Measurements from ENCODE around the gene TVP23B. TPM values are rescaled to one million over a fixed set of nuclear protein-coding genes. Genes with fewer than 3 reads are reported as not detected.
A peak's percentile ranks its signal among the peaks of the same experiment; 100 is the strongest.
"Not testable (repeated sequence)": the region's sequence is repeated elsewhere in the genome, so short reads cannot be mapped to it uniquely, and the experiment has no call there.

The TVP23B gene
- total RNA-seq, 1 experiment from 2014 or later = 39.4 TPM

DNA sequence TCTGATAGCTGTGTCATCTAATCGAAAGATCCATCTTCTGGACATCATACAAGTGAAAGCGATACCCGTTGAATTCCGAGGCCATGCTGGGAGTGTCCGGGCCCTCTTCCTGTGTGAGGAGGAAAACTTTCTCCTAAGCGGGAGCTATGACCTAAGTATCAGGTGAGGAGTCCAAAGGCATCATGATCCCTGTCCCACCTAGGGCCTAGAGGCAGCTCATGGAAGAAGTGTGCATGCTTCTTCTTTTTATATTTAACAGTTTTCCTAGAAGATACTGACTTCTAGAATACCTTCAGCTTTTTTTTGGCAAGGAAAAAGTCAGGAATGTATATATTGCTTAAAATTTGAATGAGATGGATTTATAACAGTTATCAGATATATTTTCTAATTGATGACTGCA, 22.6 kb upstream of the TVP23B start:
- H3K27me3 ChIP-seq (ENCODE audit: control insufficient read depth, insufficient read depth, low read length); BruUV-seq (replicated peaks); H3K27ac ChIP-seq (ENCODE audit: low read length); intact Hi-C loops (cut with micrococcal nuclease; ENCODE audit: unreplicated experiment); in situ Hi-C loops (cut with HindIII; ENCODE audit: low pct_unique_long_range_greater_than_20kb, low sequenced_read_pairs); DNase-seq (ENCODE audit: low read depth, low spot score); H3K4me1 ChIP-seq (ENCODE audit: control insufficient read depth, insufficient read depth, low read length); H3K36me3 ChIP-seq (ENCODE audit: control insufficient read depth, insufficient read depth, low read length); ATAC-seq; H3K4me3 ChIP-seq (ENCODE audit: low read depth in 2 of 2, low read length in 2 of 2); POLR2A ChIA-PET; CTCF ChIA-PET; H3K9me3 ChIP-seq (ENCODE audit: control insufficient read depth, insufficient read depth, low read depth, low read length): not testable (repeated sequence)

- H3K27me3 ChIP-seq (ENCODE audit: control insufficient read depth, insufficient read depth, low read length); H3K36me3 ChIP-seq (ENCODE audit: control insufficient read depth, insufficient read depth, low read length); in situ Hi-C loops (cut with HindIII; ENCODE audit: low pct_unique_long_range_greater_than_20kb, low sequenced_read_pairs); H3K4me1 ChIP-seq (ENCODE audit: control insufficient read depth, insufficient read depth, low read length); H3K27ac ChIP-seq (ENCODE audit: low read length); BruUV-seq (replicated peaks); POLR2A ChIA-PET; H3K9me3 ChIP-seq (ENCODE audit: control insufficient read depth, insufficient read depth, low read depth, low read length); ATAC-seq; DNase-seq (ENCODE audit: low read depth, low spot score); H3K4me3 ChIP-seq (ENCODE audit: low read depth in 2 of 2, low read length in 2 of 2); intact Hi-C loops (cut with micrococcal nuclease; ENCODE audit: unreplicated experiment); CTCF ChIA-PET: not testable (repeated sequence)
Observed at GRCh38 chr17:18760221-18760620, 20.8 kb upstream of the TVP23B start.

GRCh38 chr17:18770572-18770971, 10.4 kb upstream of the TVP23B start:
- H3K4me1 ChIP-seq (ENCODE audit: control insufficient read depth, insufficient read depth, low read length); H3K27ac ChIP-seq (ENCODE audit: low read length); intact Hi-C loops (cut with micrococcal nuclease; ENCODE audit: unreplicated experiment); H3K9me3 ChIP-seq (ENCODE audit: control insufficient read depth, insufficient read depth, low read depth, low read length); DNase-seq (ENCODE audit: low read depth, low spot score); ATAC-seq; H3K4me3 ChIP-seq (ENCODE audit: low read depth in 2 of 2, low read length in 2 of 2); H3K27me3 ChIP-seq (ENCODE audit: control insufficient read depth, insufficient read depth, low read length); CTCF ChIA-PET; POLR2A ChIA-PET; BruUV-seq (replicated peaks); in situ Hi-C loops (cut with HindIII; ENCODE audit: low pct_unique_long_range_greater_than_20kb, low sequenced_read_pairs); H3K36me3 ChIP-seq (ENCODE audit: control insufficient read depth, insufficient read depth, low read length): not testable (repeated sequence)

GRCh38 chr17:18771066-18771465, 9.9 kb upstream of the TVP23B start:
- DNase-seq (ENCODE audit: low read depth, low spot score); CTCF ChIA-PET; H3K27me3 ChIP-seq (ENCODE audit: control insufficient read depth, insufficient read depth, low read length); H3K36me3 ChIP-seq (ENCODE audit: control insufficient read depth, insufficient read depth, low read length); ATAC-seq; in situ Hi-C loops (cut with HindIII; ENCODE audit: low pct_unique_long_range_greater_than_20kb, low sequenced_read_pairs); intact Hi-C loops (cut with micrococcal nuclease; ENCODE audit: unreplicated experiment); H3K4me3 ChIP-seq (ENCODE audit: low read depth in 2 of 2, low read length in 2 of 2); H3K9me3 ChIP-seq (ENCODE audit: control insufficient read depth, insufficient read depth, low read depth, low read length); BruUV-seq (replicated peaks); H3K27ac ChIP-seq (ENCODE audit: low read length); H3K4me1 ChIP-seq (ENCODE audit: control insufficient read depth, insufficient read depth, low read length); POLR2A ChIA-PET: not testable (repeated sequence)

DNA sequence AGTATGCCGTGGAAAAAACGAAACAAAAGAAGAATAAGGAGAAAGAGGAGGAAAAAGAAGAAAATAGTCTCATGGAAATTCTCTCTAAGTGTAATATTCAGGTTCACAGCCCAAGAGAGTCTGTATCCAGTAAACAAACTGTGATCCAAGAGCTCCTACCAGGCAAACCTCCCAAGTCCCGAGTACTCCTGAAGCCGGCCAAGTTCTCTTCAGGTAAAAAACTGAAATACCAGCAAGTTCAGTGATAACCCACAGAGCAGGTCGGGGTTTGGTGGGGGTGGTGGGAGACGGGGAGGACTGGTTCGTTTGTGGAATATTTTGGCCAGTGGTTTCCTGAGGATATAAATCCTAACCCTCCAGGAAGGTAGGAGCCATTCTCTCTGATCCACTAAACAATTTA, 8.5 kb upstream of the TVP23B start:
- in situ Hi-C loops (cut with HindIII; ENCODE audit: low pct_unique_long_range_greater_than_20kb, low sequenced_read_pairs) (no loop called here), intact Hi-C loops (cut with micrococcal nuclease; ENCODE audit: unreplicated experiment) (no loop called here)
- CTCF ChIA-PET = no interaction called here
- H3K27me3 ChIP-seq (ENCODE audit: control insufficient read depth, insufficient read depth, low read length) = no peaks in the 10 kb centered on the region
- H3K36me3 ChIP-seq (ENCODE audit: control insufficient read depth, insufficient read depth, low read length) = no peaks in the 10 kb centered on the region
- POLR2A ChIA-PET = no interaction called here
- H3K9me3 ChIP-seq (ENCODE audit: control insufficient read depth, insufficient read depth, low read depth, low read length) = no peaks in the 10 kb centered on the region
- no TSS peak for BruUV-seq (replicated peaks)
- TF ChIP-seq POLR2AphosphoS5 (IDR thresholded peaks at IDR 0.05; ENCODE audit: low read depth, low read length) (no peak), TCF7L2 (IDR thresholded peaks at IDR 0.05; ENCODE audit: low read depth, low read length) (no peak), CTCF (IDR thresholded peaks at IDR 0.05) (no peak), SIN3A (IDR thresholded peaks at IDR 0.05; ENCODE audit: borderline replicate concordance, insufficient read depth, low read depth, low read length) (no peak), REST (IDR thresholded peaks at IDR 0.05; ENCODE audit: insufficient read depth in 1 of 2, low read depth in 2 of 2, low read length in 1 of 2) (no peak)
- no peak for DNase-seq (ENCODE audit: low read depth, low spot score)
- H3K4me1 ChIP-seq (ENCODE audit: control insufficient read depth, insufficient read depth, low read length) = no peaks in the 10 kb centered on the region
- ATAC-seq = no peak
- no peak overlapping the region for H3K4me3 ChIP-seq (ENCODE audit: low read depth in 2 of 2, low read length in 2 of 2)
- no peak overlapping the region for H3K27ac ChIP-seq (ENCODE audit: low read length)

GRCh38 chr17:18781805-18782204, 822 bp downstream of the TVP23B start:
- in situ Hi-C loops (cut with HindIII; ENCODE audit: low pct_unique_long_range_greater_than_20kb, low sequenced_read_pairs); POLR2A ChIA-PET; H3K36me3 ChIP-seq (ENCODE audit: control insufficient read depth, insufficient read depth, low read length); H3K27me3 ChIP-seq (ENCODE audit: control insufficient read depth, insufficient read depth, low read length); H3K9me3 ChIP-seq (ENCODE audit: control insufficient read depth, insufficient read depth, low read depth, low read length); intact Hi-C loops (cut with micrococcal nuclease; ENCODE audit: unreplicated experiment); ATAC-seq; DNase-seq (ENCODE audit: low read depth, low spot score); CTCF ChIA-PET; H3K27ac ChIP-seq (ENCODE audit: low read length); H3K4me1 ChIP-seq (ENCODE audit: control insufficient read depth, insufficient read depth, low read length): not testable (repeated sequence)
- BruUV-seq (replicated peaks) = TSS peak; percentile 84
- peak overlapping the region; percentile 46 to 54 for H3K4me3 ChIP-seq (ENCODE audit: low read depth in 2 of 2, low read length in 2 of 2)

Measured in Panc1 (cell line).